NCI-H2196 (cell line): ENCODE results near the gene NOC4L.
"Not testable (repeated sequence)": the region's sequence is repeated elsewhere in the genome, so short reads cannot be mapped to it uniquely, and the experiment has no call there.

Experiments used
- DNase-seq: peaks from one replicate; lab custom pipeline; 2025; ENCODE audit not compliant: unreplicated experiment; lab: John Stamatoyannopoulos, UW

The NOC4L gene

DNA sequence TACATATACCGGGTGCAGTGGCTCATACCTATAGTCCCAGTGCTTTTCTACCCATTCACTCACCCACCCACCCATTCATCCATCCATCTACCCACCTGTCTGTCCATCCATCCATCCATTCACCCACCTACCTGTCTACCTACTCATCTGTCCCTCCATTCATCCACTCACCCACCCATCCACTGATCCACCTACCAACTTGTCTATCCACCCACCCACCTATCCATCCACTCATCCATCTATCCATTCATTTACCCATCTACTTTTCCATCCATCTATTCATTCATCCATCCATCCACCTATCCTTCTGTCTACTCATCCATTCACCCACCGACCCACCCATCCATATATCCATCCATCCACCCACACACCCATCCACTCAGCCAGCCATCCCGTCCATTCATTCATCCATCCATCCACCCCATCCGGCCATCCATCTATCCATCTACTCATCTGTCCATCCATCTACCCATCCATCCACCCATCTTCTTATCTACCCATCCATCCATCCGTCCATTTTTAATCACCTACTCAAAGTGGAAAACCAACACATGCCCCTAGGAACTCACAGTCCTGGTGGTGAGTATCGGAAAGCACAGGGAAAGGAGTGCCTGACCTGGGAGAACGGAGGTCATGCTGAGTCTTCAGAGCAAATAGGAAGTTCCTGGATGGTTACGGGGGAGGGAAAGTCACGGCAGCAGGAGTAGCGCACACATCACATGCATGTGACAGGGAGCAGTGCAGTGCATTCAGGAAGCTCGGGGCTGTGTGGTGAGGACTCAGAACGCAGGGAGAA, 20.1 kb upstream of the NOC4L start:
- DNase-seq, result no peak

DNA sequence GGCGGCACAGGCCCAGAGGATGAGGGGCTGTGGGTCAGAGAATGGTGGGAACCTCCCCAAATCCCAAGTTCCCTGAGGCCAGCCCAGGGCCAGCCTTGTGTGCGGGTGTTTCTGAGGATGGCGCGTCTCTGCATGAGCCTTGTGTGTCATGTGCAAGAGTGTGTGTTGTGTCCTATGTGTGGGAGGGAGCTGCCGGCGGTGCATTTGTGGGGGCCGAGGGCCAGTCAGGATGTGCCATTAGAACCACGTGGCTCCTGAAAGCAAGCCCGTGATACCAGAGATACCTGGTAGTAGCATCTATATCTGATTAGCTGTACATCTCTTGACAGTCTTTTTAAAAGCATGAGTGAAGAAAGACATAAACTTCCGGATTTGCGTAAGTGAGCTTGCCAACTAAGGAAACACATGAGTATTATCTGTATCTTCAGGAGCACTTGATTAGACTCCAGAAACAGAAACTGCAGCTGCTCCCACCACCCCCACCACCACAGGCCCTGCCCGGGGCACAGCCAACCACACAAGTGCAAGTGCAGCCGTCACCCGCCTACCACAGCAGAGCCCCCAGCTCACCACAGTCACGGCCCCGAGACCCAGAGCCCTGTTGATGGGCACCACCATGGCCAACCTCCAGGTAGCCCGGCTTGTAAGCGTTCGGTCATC, 19.4 kb upstream of the NOC4L start:
- DNase-seq, result no peak

DNA sequence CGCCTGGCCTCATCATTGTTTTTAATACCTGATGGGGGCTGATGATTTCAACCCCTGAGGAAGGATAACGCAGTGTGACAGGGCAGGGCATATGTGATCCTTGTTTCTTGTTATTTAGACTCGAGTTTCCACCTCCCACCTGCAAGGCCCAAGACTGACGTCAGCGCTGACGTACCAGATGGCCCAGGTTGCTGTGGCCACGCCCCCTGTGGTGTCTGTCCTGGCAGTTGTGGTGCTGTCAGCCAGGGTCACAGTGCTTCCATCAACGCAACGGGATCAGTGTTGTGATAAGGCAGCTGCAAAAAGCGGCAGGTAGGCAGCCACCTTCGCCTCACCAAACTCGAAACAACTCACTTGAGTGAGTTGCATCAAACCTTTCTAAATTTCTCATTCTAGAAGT, 18.5 kb upstream of the NOC4L start:
- DNase-seq, result no peak

DNA sequence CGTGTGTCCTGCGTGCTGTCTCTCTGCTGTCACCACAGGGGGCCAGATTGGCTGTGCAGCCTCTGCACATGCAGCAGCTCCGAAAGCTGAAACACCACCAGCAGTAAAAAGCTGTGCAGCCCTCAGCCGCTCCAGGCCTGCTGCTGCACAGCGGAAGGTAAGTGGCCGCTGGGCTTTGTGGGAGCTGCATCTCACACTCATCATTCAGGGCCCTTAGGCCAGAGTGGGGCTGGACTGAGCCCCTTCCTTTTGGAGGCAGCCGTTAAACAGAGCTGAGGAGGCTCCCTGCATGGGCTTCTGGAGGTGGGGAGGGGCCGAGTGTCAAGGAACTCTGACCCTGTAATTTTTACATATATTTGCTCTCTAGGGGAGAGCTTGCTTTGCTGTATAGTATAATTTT, 17.2 kb upstream of the NOC4L start:
- no peak for DNase-seq

DNA sequence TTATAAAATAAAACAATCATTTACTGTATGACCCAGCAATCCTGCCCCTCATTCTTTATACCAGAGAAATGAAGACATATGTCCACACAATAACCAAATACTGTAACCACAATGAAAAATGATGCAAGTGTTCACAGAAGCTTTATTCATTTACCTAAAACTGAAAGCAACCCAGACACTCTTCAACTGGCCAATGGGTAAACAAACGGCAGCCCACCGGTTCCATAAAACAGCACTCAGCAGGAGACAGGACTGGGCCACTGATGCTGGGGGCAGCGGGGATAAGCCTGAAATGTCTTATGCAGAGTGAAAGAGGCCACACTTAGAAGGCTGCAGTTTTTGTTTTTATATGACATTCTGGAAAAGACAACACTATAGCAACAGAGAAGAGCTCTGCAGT, 15.2 kb upstream of the NOC4L start:
- DNase-seq, result no peak

DNA sequence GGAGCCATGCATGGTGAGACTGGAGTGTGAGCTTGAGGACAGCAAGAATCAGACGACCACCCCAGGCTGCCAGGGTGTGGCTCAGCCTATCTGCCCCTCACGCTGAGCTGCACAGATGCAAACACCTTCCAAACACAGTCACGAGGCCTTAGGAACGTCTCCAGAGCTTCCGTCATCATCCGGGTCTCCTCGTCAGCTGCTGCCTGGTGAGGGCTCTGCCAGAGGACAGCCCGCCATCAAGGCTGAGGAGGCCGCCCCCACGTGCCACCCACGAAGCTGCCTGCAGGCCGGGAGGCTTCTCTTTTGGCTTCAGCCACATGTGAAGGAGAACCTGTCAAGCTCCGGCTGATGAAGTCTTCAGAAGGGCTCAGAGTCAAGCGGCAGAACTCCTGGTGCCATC, 13.6 kb upstream of the NOC4L start:
- DNase-seq, result no peak

DNA sequence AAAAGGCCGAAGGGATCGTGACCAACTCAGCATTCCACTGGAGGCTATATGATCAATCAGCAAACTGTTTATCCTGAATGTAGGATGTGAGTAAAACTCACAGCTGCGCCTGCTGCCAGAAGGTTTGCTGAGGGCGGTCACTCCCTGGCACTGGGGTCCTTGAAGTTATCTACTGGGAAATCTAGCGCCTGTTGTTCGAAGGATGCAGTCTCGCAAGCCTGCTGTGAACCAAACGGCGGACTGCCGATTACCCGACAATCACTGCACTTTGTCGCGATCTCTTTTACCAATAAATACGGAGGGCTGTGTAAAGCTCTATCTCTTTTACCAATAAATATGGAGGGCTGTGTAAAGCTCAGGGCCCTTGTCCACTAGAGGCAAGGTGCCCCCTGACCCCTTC, 13.0 kb upstream of the NOC4L start:
- DNase-seq, result no peak

DNA sequence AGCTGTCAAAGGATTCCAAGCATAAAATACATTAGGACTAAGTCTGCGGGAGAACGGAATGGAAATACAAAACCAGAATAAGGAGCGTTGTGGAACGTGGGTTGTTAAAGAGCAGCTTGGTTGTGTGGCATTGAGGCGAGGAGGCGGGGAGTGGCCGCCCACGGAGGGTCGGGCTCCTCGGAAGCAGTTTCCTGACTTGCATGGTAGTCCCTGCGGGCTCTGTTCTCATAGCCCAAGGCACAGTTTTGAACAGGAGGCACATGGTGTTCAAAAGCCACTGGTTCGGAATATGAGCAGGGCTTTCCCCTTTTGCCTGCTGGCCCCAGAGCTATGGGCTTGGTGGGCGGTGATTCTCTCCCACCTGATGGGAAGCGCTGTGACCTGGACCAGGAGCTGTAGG, 12.3 kb upstream of the NOC4L start:
- DNase-seq, result no peak

DNA sequence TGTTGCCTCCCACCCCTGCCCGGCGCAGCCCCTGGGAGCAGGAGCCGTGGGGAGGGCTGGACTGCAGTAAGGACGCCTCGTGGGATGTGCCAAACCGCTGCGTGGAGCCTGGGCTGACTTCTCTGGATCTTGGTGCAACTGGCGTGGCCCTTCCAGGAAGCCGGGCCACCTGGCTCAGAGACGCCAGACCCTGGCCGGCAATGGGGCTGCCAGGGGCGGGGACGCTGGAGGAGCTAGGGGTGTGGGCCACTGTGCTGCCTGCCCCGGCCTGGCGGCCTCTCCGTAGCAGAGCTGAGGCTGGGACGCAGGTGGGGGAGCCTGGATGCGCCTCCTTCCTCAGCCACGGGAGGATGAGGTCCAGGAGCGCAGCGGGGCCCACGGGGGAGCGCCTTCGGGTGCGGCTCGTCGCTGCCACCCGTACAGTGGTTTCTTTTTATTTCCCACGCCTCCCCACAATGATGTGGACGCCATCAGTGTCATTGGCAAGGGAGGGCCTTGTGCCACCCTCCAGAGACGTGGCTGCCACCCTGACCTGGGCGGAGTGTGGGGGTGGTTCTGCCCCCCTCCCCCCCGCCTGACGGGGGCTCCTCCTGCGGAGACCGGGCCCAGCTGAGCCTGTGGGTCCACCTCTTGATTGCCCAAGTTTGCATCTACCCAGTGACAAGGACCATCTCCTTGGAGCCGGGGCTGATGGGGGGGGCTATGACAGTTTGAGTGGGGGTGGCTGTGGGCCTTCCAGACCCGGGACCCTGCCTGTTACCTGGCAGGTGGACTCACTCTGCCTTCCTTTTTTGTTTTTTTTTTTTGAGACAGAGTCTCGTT, 11.4 kb upstream of the NOC4L start:
- no peak for DNase-seq

DNA sequence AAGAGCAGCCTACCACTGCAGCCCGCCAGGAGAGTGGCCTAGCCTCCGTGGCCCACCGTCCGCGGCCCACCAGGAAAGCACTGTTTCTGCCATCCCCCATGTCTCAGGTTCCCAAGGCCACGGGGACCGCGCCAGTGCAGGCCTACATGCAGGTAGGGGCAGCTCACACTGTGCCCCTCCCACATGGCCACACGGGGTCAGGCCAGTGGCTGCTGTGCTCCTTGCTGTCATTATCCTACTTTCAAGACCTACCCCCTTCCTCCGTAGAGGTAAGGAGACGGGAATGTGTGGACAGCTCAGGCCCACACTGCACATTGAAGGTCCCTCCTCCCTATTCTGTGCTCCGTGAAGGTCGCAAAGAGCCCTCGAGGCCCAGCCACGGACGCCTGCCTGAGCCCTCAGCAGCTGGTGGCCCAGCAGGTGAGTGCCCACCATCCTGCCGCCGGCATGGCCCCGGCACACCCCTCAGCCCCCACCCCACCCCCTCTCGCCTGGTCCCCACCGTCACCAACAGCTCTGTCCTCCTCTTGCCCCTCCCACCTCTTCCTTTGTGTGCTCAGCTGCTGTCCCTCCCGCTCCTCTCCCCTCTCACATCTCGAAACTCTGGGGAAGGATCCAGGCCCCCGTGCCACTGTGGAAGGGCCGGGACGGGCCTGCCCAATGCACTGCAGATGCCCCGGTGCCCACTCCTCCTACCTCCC, 10.2 kb upstream of the NOC4L start:
- DNase-seq, result peak; percentile 50

DNA sequence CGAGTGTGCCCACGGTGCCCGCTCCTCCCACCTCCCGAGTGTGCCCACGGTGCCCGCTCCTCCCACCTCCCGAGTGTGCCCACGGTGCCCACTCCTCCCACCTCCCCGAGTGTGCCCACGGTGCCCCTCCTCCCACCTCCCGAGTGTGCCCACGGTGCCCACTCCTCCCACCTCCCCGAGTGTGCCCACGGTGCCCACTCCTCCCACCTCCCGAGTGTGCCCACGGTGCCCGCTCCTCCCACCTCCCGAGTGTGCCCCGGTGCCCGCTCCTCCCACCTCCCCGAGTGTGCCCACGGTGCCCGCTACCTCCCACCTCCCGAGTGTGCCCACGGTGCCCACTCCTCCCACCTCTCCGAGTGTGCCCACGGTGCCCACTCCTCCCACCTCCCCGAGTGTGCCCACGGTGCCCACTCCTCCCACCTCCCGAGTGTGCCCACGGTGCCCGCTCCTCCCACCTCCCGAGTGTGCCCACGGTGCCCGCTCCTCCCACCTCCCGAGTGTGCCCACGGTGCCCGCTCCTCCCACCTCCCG, 9.5 kb upstream of the NOC4L start:
- DNase-seq, result not testable (repeated sequence)

DNA sequence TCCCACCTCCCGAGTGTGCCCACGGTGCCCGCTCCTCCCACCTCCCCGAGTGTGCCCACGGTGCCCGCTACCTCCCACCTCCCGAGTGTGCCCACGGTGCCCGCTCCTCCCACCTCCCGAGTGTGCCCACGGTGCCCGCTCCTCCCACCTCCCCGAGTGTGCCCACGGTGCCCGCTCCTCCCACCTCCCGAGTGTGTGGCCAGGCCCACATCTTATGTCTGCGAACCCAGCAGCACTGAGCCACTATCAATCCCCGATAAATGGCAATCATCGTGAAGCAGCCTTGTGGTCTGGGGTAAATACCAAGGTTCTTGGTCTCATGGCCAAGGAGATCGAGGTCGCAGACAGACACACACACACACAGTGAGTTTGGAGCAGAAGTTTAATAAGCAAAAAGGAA, 8.0 kb upstream of the NOC4L start:
- not testable (repeated sequence) for DNase-seq

DNA sequence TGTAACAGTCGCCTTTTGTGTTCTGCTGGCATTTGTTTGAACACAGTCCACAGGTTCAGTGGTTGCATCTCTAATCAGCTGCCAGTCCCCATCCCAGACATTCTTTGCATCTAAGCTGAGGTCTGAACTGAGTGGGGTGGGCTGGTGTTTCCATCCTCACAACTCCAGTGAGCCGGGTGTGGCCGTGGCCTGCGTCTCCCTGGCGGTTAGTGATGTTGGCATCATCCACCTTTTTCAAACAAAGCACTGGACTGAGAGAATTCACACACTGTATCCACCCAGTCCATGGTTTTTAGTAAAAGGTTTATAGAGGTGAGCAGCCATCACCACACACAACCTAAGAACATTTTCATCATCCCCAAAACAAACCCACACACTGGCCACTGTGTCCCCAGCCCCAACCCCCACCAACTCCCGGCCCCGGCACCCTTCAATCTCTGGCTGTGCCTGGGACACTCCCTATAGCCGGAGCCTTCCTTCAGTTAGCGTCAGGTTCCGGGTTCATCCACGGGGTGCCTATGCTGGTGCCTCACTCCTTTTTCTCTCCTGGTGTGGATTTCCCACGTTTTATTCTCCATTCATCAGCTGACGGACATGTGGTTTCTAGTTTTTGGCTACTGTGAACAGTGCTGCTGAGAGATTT, 6.7 kb upstream of the NOC4L start:
- no peak for DNase-seq

DNA sequence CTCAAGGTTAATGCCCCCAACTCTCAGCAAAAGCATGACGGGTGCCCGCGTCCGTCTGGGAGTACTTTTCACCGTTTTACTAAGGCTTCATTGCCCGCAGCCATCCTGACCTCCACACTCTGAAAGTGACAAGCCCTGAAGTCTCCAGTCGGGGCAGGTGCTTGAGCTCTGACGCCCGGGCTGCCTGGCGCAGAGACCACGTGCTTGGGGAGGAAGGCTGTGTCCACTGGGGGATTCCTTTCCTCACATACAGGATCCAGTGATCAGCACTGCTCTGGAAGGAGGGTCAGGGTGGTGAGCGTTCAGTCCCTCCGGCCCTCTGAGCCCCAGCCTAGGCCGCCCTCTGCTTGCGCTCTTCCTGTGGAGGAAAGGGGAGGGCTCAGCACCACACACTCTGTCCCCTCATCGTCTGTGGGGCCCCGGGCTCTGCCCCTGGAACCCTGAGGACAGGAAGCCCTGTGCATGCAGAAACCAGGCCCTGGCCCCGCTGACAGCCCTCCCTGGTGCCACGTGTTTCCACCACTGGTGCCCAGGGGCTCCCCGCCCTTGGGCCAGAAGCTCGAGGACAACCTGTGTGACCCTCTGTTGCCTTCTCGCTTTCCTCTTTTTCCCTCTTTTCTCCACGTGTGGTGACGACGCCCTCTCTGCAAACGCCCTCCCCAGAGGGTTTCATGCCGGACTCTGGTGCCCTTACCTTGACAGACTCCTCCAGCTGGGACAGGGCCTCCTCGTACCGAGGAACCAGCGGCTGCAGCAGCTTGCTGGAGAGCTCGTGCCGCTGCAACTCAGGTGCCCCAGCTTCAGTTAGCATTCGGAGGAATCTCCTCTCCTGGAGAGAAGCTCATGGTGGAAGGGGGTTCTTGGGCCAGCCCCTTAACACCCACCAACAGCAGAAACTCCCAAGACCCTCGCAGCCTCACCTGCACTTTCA, 5.1 kb upstream of the NOC4L start:
- no peak for DNase-seq

DNA sequence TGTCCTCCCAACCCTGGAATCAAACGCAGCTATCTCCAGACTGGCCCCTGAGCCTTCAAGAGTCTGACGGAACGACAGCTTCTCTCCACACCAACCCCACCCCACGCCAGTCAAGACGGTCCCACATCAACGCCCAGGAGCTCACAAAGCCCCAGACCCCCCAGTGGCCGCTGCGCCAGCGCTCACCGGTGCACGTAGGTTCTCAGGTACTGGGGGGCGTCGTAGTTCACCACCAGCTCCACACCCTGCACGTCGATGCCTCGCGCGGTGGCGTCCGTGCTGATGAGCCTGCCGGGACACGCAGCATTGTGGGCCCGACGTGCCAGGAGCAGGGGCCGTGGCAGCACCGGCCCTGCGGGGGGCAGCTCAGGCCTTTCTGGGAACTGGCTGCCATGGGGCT, 4.3 kb upstream of the NOC4L start:
- DNase-seq, result no peak

DNA sequence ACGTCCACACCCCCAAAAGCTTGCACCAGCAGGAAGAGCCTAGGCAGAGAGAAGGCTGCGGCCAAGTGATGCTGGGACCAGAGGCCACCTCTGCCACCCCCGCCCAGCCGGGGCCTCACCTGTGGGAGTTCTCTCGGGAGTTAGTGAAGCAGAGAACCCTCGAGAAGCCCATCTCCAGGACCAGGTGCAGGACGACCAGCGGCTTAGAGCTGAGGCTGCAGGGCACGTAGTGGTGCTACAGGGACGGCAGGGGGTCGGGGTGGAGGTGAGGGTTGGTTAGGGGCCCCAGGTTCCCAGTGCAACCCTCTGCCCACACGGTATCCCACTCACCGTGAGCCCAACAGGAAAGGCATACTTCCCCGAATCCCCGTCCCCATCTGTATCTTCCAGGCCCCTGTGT, 3.8 kb upstream of the NOC4L start:
- DNase-seq, result no peak

DNA sequence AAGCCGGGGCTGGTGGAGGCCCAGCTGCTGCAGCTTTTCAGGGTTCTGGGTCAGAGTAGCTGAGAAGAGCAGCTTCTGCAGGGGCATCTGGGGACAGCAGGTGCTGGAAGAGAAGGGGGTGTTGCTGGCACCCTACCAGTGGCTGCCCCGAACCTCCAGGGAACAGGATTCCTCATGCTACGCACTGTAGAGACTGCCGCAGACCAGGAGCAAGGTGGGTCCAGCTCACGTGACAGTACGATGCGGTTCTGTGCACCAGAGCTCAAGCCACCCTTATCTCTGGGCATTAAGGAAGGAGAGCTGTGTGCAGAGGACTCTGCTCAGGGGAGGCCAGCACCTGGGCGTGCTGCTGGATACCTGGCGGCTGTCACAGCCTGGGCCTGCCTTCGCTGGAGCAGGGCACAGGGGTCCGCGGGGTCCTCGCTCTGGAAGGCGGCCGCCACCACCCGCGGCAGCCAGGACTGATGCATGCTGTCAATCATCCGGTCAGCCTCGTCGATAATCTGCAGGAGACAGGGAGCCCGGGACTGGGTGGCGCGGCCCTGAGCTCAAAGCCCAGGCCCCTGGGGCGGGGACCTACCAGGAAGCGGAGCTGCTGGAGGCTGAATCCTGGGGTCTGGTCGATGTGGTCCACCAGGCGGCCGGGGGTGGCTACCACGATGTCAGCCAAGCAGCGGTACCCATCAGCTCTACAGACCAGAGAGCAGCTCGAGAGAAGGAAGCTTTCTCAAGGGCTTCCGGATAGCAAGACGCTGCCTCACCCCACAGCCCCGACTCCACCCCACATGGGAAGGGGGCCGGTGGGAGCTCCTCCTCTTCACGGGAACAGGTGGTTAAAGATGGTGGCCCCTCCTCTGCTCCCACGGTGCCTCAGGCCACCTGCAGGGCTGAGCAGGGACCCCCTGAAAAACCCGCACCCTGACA, 3.1 kb upstream of the NOC4L start:
- no peak for DNase-seq

DNA sequence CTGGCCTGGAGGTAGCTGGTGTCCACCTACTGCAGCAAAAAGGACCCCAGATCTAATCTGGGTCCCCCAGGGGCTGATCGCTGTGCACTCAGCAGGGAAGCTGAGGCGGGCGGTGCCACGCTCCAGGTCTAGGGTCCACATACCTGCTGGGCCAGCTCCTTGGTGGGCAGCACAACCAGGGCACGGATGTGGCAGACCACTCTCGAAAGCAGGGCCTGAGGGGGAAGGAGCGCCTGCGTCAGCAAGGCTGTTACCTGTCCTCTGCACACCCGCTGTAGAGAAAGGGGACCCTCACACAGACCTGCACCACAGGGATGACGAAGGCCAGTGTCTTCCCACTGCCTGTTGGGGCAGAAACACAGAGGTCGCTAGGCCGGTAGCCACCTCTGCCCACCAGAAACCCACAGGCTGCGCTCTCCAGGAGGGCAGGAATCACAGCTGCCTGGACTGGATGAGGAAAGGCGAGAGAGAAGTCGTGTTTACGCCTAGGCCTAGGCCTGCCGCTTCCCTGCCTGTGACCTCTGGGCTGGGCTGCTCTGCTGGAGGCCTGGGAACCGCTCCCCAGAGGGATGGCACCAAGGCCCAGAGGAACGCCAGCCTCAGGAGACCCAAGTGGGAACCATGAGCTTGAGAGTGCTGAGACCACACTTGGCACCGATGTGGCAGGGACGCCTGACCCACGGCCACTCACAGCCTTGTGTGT, 2.1 kb upstream of the NOC4L start:
- DNase-seq, result no peak
